DND-41 (cell line): ENCODE data around the gene PTPRN2.

ENCODE experiments used
- CTCF ChIP-seq: IDR thresholded peaks from 2 replicates; pipeline ENCODE4 v1.5.1; 2012; ENCODE audit warnings: borderline replicate concordance, low read length, moderate library complexity, mild to moderate bottlenecking; ENCODE audit not compliant: poor library complexity, severe bottlenecking; ENCODE audit errors: extremely low read depth
- EZH2 ChIP-seq: IDR thresholded peaks from 3 replicates; pipeline ENCODE4 v1.6.1; 2012; ENCODE audit warnings: borderline replicate concordance, low read depth, mild to moderate bottlenecking, moderate library complexity, low read length, inconsistent platforms; ENCODE audit not compliant: severe bottlenecking

- TF ChIP-seq CTCF (no peak), EZH2 (no peak)
Observed at GRCh38 chr7:158050441-158050977, 537.1 kb downstream of the PTPRN2 start.
